Activated T-cell treated with anti-CD3 and anti-CD28 coated beads, Interleukin-2, amount 50 U/mL, for 48 hours (primary cell): ENCODE results near the gene USP17L21.
"Not testable (repeated sequence)": the region's sequence is repeated elsewhere in the genome, so short reads cannot be mapped to it uniquely, and the experiment has no call there.

Experiments
- DNase-seq, 2 experiments: peaks; one replicate each; pipeline ENCODE4 v3.0.0-alpha.2; 2020

USP17L21 gene

GRCh38 chr4:9262572-9262971 is at the start of gene USP17L21:
Gene USP17L21 (plus strand): TSS chr4:9262872. CDS start chr4:9262872, 0 bp downstream.
- DNase-seq: not testable (repeated sequence)

- not testable (repeated sequence) for DNase-seq
These were observed 48.0 kb upstream of the USP17L21 start for GRCh38 chr4:9214701-9215100.

DNA sequence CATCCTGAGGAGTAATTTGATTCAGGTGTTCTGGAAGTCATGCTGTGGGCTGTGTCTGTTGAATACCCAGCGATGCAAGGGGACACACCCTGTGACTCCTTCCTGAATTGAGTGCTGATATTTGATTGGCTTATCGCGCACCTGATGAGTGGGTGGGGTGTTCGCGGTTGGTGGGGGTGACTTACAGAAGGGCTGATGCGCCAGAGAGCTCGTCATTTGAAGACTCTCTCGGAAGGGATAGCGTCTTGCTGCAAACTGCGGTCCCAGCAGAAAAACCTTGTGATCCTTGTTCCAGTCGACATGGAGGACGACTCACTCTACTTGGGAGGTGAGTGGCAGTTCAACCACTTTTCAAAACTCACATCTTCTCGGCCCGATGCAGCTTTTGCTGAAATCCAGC is 47.6 kb upstream of the USP17L21 start, which contains the start of gene USP17L11:
Gene USP17L11 (plus strand): TSS at position 301 of the 400 bp plus-strand sequence. CDS start 0 bp downstream, at position 301.
- not testable (repeated sequence) for DNase-seq

DNA sequence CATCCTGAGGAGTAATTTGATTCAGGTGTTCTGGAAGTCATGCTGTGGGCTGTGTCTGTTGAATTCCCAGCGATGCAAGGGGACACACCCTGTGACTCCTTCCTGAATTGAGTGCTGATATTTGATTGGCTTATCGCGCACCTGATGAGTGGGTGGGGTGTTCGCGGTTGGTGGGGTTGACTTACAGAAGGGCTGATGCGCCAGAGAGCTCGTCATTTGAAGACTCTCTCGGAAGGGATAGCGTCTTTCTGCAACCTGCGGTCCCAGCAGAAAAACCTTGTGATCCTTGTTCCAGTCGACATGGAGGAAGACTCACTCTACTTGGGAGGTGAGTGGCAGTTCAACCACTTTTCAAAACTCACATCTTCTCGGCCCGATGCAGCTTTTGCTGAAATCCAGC is 42.8 kb upstream of the USP17L21 start, which contains the start of gene USP17L12:
Gene USP17L12 (plus strand): TSS at position 301 of the 400 bp plus-strand sequence. CDS start 0 bp downstream, at position 301.
- not testable (repeated sequence) for DNase-seq

GRCh38 chr4:9224596-9224995 is 38.1 kb upstream of the USP17L21 start, which contains the start of gene USP17L13:
Gene USP17L13 (plus strand): TSS chr4:9224896. CDS start chr4:9224896, 0 bp downstream.
- DNase-seq: not testable (repeated sequence)

GRCh38 chr4:9230249-9230648 is 32.4 kb upstream of the USP17L21 start:
- DNase-seq: peak in 1 of 2 experiments; percentile 14

DNA sequence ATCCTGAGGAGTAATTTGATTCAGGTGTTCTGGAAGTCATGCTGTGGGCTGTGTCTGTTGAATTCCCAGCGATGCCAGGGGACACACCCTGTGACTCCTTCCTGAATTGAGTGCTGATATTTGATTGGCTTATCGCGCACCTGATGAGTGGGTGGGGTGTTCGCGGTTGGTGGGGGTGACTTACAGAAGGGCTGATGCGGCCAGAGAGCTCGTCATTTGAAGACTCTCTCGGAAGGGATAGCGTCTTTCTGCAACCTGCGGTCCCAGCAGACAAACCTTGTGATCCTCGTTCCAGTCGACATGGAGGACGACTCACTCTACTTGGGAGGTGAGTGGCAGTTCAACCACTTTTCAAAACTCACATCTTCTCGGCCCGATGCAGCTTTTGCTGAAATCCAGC is 28.6 kb upstream of the USP17L21 start, which contains the start of gene USP17L15:
Gene USP17L15 (plus strand): TSS at position 301 of the 400 bp plus-strand sequence. CDS start 0 bp downstream, at position 301.
- DNase-seq: not testable (repeated sequence)

GRCh38 chr4:9238461-9238860 is 24.2 kb upstream of the USP17L21 start:
- DNase-seq: not testable (repeated sequence)

- not testable (repeated sequence) for DNase-seq
These were observed 19.1 kb upstream of the USP17L21 start, which contains the start of gene USP17L17 for GRCh38 chr4:9243579-9243978. Gene USP17L17 (plus strand): TSS chr4:9243879. CDS start chr4:9243879, 0 bp downstream.

DNA sequence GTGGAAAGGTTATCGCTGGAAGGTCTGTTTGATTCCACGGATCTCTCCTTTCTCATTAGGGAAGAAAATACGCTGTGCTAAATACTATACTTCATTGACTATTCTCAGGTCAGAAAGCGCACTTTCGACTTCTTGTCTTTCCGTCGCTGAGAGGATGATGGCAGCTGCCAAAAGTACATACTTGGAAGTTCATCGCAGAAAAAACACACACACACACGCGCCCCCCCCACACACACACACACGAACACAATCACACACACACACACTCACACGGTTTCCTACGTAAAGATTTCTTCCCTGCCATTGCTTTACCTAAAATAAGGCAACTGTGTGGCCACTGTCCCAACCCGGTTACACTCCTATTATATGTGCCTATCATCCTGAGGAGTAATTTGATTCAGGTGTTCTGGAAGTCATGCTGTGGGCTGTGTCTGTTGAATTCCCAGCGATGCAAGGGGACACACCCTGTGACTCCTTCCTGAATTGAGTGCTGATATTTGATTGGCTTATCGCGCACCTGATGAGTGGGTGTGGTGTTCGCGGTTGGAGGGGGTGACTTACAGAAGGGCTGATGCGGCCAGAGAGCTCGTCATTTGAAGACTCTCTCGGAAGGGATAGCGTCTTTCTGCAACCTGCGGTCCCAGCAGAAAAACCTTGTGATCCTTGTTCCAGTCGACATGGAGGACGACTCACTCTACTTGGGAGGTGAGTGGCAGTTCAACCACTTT is 14.6 kb upstream of the USP17L21 start, which contains the start of gene USP17L18:
Gene USP17L18 (plus strand): TSS at position 678 of the 728 bp plus-strand sequence. CDS start 0 bp downstream, at position 678.
- DNase-seq: peak in 1 of 2 experiments; percentile 13

DNA sequence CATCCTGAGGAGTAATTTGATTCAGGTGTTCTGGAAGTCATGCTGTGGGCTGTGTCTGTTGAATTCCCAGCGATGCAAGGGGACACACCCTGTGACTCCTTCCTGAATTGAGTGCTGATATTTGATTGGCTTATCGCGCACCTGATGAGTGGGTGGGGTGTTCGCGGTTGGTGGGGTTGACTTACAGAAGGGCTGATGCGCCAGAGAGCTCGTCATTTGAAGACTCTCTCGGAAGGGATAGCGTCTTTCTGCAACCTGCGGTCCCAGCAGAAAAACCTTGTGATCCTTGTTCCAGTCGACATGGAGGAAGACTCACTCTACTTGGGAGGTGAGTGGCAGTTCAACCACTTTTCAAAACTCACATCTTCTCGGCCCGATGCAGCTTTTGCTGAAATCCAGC is 9.6 kb upstream of the USP17L21 start, which contains the start of gene USP17L19:
Gene USP17L19 (plus strand): TSS at position 301 of the 400 bp plus-strand sequence. CDS start 0 bp downstream, at position 301.
- DNase-seq: not testable (repeated sequence)

DNA sequence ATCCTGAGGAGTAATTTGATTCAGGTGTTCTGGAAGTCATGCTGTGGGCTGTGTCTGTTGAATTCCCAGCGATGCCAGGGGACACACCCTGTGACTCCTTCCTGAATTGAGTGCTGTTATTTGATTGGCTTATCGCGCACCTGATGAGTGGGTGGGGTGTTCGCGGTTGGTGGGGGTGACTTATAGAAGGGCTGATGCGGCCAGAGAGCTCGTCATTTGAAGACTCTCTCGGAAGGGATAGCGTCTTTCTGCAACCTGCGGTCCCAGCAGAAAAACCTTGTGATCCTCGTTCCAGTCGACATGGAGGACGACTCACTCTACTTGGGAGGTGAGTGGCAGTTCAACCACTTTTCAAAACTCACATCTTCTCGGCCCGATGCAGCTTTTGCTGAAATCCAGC is 4.8 kb upstream of the USP17L21 start, which contains the start of gene USP17L20:
Gene USP17L20 (plus strand): TSS at position 301 of the 400 bp plus-strand sequence. CDS start 0 bp downstream, at position 301.
- DNase-seq: not testable (repeated sequence)

- DNase-seq: not testable (repeated sequence)
These were observed 4.6 kb downstream of the USP17L21 start, which contains the start of gene USP17L22 for GRCh38 chr4:9267319-9267718. Gene USP17L22 (plus strand): TSS chr4:9267619. CDS start chr4:9267619, 0 bp downstream.

DNA sequence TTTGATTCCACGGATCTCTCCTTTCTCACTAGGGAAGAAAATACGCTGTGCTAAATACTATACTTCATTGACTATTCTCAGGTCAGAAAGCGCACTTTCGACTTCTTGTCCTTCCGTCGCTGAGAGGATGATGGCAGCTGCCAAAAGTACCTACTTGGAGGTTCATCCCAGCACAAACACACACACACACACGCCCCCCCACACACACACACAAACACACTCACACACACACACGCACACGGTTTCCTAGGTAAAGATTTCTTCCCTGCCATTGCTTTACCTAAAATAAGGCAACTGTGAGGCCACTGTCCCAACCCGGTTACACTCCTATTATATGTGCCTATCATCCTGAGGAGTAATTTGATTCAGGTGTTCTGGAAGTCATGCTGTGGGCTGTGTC is 9.0 kb downstream of the USP17L21 start:
- DNase-seq: peak; percentile 18 to 20
